Measurements from ENCODE around the gene VPS8.

DNA sequence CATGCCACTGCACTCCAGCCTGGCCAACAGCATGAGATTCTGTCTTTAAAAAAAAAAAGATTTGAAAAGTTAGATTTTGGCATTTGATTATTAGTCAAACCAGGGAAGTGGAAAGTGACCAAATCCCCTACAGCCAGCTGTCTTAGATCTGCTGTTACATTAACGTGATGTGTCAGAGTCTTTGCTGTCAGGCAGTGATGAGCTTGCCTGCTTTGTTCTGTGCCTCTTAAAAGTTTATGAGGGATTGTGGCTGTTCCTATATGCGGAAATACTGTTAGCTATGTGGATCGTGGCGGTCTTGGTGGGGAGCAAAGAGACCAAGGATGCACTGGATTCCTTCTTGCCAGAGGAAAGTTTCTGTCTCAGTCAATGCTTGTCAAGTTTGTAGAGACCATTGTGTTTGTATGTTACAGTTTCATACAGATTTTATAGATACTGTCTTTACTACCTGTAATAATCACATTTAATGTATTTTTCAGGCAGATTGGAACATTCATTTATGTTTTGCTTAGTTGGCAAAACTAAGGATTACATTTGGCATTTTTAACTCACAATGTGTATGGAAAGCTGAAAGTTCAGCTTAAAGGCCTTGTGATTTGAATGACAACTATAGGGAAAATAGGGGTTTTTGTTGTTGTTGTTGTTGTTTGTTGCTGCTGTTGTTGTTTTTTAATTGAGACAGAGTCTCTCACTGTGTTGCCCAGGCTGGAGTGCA lies 137.4 kb downstream of the VPS8 start:
- TF ChIP-seq ESRRA (IDR thresholded peaks at IDR 0.05; ENCODE audit: borderline replicate concordance, low read length) (no peak), POLR2A (IDR thresholded peaks at IDR 0.05; ENCODE audit: low read length) (no peak), RFX5 (IDR thresholded peaks at IDR 0.05) (no peak), RAD21 (conservative IDR thresholded peaks at IDR 0.05 in 1 of 2, IDR thresholded peaks at IDR 0.05 in 1 of 2) (no peak), CBX8 (IDR thresholded peaks at IDR 0.05) (no peak), MYC (IDR thresholded peaks at IDR 0.05; ENCODE audit: borderline replicate concordance, low read length) (no peak), CEBPB (IDR thresholded peaks at IDR 0.05) (no peak), CBX2 (IDR thresholded peaks at IDR 0.05; ENCODE audit: borderline replicate concordance, low read depth) (no peak), HEYL (CRISPR knock-in tag; IDR thresholded peaks at IDR 0.05) (no peak), MAZ (IDR thresholded peaks at IDR 0.05; ENCODE audit: borderline replicate concordance, low read depth, low read length) (no peak), BHLHE40 (IDR thresholded peaks at IDR 0.05; ENCODE audit: low read depth, low read length) (no peak)
- TF ChIP-seq, protein P1, sequence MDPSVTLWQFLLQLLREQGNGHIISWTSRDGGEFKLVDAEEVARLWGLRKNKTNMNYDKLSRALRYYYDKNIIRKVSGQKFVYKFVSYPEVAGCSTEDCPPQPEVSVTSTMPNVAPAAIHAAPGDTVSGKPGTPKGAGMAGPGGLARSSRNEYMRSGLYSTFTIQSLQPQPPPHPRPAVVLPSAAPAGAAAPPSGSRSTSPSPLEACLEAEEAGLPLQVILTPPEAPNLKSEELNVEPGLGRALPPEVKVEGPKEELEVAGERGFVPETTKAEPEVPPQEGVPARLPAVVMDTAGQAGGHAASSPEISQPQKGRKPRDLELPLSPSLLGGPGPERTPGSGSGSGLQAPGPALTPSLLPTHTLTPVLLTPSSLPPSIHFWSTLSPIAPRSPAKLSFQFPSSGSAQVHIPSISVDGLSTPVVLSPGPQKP (IDR thresholded peaks at IDR 0.05; ENCODE audit: low read depth, low read length), result no peak
- TF ChIP-seq, protein P2, sequence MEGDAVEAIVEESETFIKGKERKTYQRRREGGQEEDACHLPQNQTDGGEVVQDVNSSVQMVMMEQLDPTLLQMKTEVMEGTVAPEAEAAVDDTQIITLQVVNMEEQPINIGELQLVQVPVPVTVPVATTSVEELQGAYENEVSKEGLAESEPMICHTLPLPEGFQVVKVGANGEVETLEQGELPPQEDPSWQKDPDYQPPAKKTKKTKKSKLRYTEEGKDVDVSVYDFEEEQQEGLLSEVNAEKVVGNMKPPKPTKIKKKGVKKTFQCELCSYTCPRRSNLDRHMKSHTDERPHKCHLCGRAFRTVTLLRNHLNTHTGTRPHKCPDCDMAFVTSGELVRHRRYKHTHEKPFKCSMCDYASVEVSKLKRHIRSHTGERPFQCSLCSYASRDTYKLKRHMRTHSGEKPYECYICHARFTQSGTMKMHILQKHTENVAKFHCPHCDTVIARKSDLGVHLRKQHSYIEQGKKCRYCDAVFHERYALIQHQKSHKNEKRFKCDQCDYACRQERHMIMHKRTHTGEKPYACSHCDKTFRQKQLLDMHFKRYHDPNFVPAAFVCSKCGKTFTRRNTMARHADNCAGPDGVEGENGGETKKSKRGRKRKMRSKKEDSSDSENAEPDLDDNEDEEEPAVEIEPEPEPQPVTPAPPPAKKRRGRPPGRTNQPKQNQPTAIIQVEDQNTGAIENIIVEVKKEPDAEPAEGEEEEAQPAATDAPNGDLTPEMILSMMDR (IDR thresholded peaks at IDR 0.05), result no peak
- TF ChIP-seq, protein P3, sequence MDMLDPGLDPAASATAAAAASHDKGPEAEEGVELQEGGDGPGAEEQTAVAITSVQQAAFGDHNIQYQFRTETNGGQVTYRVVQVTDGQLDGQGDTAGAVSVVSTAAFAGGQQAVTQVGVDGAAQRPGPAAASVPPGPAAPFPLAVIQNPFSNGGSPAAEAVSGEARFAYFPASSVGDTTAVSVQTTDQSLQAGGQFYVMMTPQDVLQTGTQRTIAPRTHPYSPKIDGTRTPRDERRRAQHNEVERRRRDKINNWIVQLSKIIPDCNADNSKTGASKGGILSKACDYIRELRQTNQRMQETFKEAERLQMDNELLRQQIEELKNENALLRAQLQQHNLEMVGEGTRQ (IDR thresholded peaks at IDR 0.05), result no peak

All from A549 (cell line).